HG02938 (cell line): Measurements from ENCODE around the gene ZW10.

Experiments
- ATAC-seq: cut with Tn5 transposase; IDR thresholded peaks from one replicate; pipeline ENCODE4 v1.9.1; 2021; ENCODE audit warnings: mild to moderate bottlenecking, moderate library complexity; ENCODE audit not compliant: unreplicated experiment

Gene ZW10

GRCh38 chr11:113698515-113698914 is 75.0 kb downstream of the ZW10 start:
- ATAC-seq: no peak

GRCh38 chr11:113697756-113698407 is 75.6 kb downstream of the ZW10 start:
- no peak for ATAC-seq

- ATAC-seq: no peak
These were observed 76.4 kb downstream of the ZW10 start for GRCh38 chr11:113697111-113697510.

GRCh38 chr11:113695207-113695606 is 78.3 kb downstream of the ZW10 start:
- ATAC-seq: no peak

GRCh38 chr11:113694390-113694789 is 79.1 kb downstream of the ZW10 start:
- no peak for ATAC-seq

GRCh38 chr11:113693030-113693429 is 80.5 kb downstream of the ZW10 start:
- no peak for ATAC-seq

GRCh38 chr11:113690619-113691569 is 82.6 kb downstream of the ZW10 start:
- ATAC-seq: no peak

GRCh38 chr11:113689768-113690618 is 83.5 kb downstream of the ZW10 start:
- ATAC-seq: no peak

- peak; percentile 49 for ATAC-seq
These were observed 87.7 kb downstream of the ZW10 start for GRCh38 chr11:113685654-113686359.

GRCh38 chr11:113684496-113684895 is 89.0 kb downstream of the ZW10 start:
- ATAC-seq: no peak

GRCh38 chr11:113683481-113684046 is 89.9 kb downstream of the ZW10 start:
- no peak for ATAC-seq
